SK-N-SH (cell line): Measurements from ENCODE around the gene DHRS12. TPM values are rescaled to one million over a fixed set of nuclear protein-coding genes. Genes with fewer than 3 reads are reported as not detected.
A peak's percentile ranks its signal among the peaks of the same experiment; 100 is the strongest.

Experiments
- CTCF ChIA-PET: fragments of 300-600, 350-600 bp; formaldehyde crosslinking; extraction: SDS; loops from one replicate; lab custom pipeline; 2021; lab: Yijun Ruan, JAX
- POLR2A ChIA-PET: fragments of 350-600 bp; sonication (Branson Sonifier 250); formaldehyde crosslinking; extraction: SDS; loops from one replicate; lab custom pipeline; 2020; ENCODE audit warnings: antibody characterized with exemption, inconsistent platforms; lab: Yijun Ruan, JAX
- DNase-seq: peaks from one replicate; pipeline ENCODE4 v3.0.0; 2012
- H2AFZ ChIP-seq: fragments of 200-600 bp; sonication (generic); 2 replicates; pipeline ENCODE4 v1.8.1; 2016; ENCODE audit warnings: antibody characterized with exemption, mild to moderate bottlenecking, low read depth
- H3F3A ChIP-seq: fragments of 200-600 bp; sonication (generic); replicated peaks from 2 replicates; pipeline ENCODE3; 2016; ENCODE audit warnings: antibody characterized with exemption, mild to moderate bottlenecking; ENCODE audit not compliant: insufficient read depth
- H3K27ac ChIP-seq, 2 experiments: fragments of 200-500 bp in 1 of 2; fragments of 200-600 bp in 1 of 2; sonication (Bioruptor generic) in 1 of 2; sonication (generic), shearing (Covaris generic) in 1 of 2; 2 replicates each; pipeline versions ENCODE4 v1.5.1 to v1.6.1; 2014 to 2016; ENCODE audit warnings: low read depth in 2 of 2, inconsistent platforms in 1 of 2, low read length in 1 of 2, mild to moderate bottlenecking in 1 of 2, mixed read lengths in 1 of 2
- H3K27me3 ChIP-seq: fragments of 200-600 bp; sonication (generic), shearing (Covaris generic); 2 replicates; pipeline ENCODE4 v1.6.1; 2016; ENCODE audit warnings: mixed run types; ENCODE audit not compliant: insufficient read depth
- H3K36me3 ChIP-seq, 2 experiments: fragments of 200-500 bp in 1 of 2; fragments of 200-600 bp in 1 of 2; sonication (Bioruptor generic) in 1 of 2; sonication (generic) in 1 of 2; replicated peaks in 1 of 2; 2 replicates each; pipeline versions ENCODE3 to v1.5.1; 2014 to 2016; ENCODE audit warnings: low read length in 1 of 2, mild to moderate bottlenecking in 1 of 2; ENCODE audit not compliant: insufficient read depth in 2 of 2, control insufficient read depth in 1 of 2
- H3K4me1 ChIP-seq, 2 experiments: fragments of 200-500 bp in 1 of 2; fragments of 200-600 bp in 1 of 2; sonication (Bioruptor generic) in 1 of 2; sonication (generic), shearing (Covaris generic) in 1 of 2; 2 replicates each; pipeline versions ENCODE4 v1.5.1 to v1.6.1; 2014 to 2016; ENCODE audit warnings: low read depth in 1 of 2, low read length in 1 of 2, mixed run types in 1 of 2; ENCODE audit not compliant: insufficient read depth in 2 of 2, control insufficient read depth in 1 of 2
- H3K4me2 ChIP-seq: fragments of 200-600 bp; sonication (generic), shearing (Covaris generic); 2 replicates; pipeline ENCODE4 v1.6.1; 2017; ENCODE audit warnings: mixed run types
- H3K4me3 ChIP-seq, 2 experiments: fragments of 200-500 bp in 1 of 2; fragments of 200-600 bp in 1 of 2; sonication (Bioruptor generic) in 1 of 2; sonication (generic), shearing (Covaris generic) in 1 of 2; 2 replicates each; pipeline versions ENCODE4 v1.5.1 to v1.8.1; 2014 to 2016; ENCODE audit warnings: low read depth in 2 of 2, inconsistent platforms in 1 of 2, low read length in 1 of 2, mild to moderate bottlenecking in 1 of 2, mixed read lengths in 1 of 2, moderate library complexity in 1 of 2
- H3K79me2 ChIP-seq: fragments of 200-600 bp; sonication (generic); 2 replicates; pipeline ENCODE4 v1.8.1; 2017; ENCODE audit warnings: mild to moderate bottlenecking; ENCODE audit not compliant: insufficient read depth
- H3K9ac ChIP-seq: fragments of 200-600 bp; sonication (generic); 2 replicates; pipeline ENCODE4 v1.6.1; 2017; ENCODE audit warnings: mixed run types
- H3K9me2 ChIP-seq: fragments of 200-600 bp; sonication (generic); 2 replicates; pipeline ENCODE4 v1.6.1; 2017; ENCODE audit warnings: mixed run types
- H3K9me3 ChIP-seq: fragments of 200-600 bp; sonication (generic); 2 replicates; pipeline ENCODE4 v1.6.1; 2017; ENCODE audit warnings: mixed run types, mild to moderate bottlenecking, moderate library complexity
- H4K20me1 ChIP-seq: fragments of 200-600 bp; sonication (generic); 2 replicates; pipeline ENCODE4 v1.6.1; 2017; ENCODE audit warnings: mild to moderate bottlenecking, mixed run types; ENCODE audit not compliant: insufficient read depth
- CHD2 ChIP-seq: fragments of 150-350 bp; IDR thresholded peaks from 2 replicates; pipeline ENCODE4 v1.6.1; 2018; ENCODE audit warnings: low read length; ENCODE audit not compliant: partially characterized antibody
- GABPA ChIP-seq: IDR thresholded peaks from 2 replicates; pipeline ENCODE4 v1.4.0; 2012; ENCODE audit warnings: low read depth, mild to moderate bottlenecking
- GATA2 ChIP-seq: sonication (generic); formaldehyde crosslinking; IDR thresholded peaks from 2 replicates; pipeline ENCODE4 v1.5.0; 2020; ENCODE audit warnings: mild to moderate bottlenecking, missing genetic modification reagents
- MEF2A ChIP-seq: IDR thresholded peaks from 2 replicates; pipeline ENCODE4 v1.4.0; 2012; ENCODE audit warnings: low read depth, borderline replicate concordance
- NRF1 ChIP-seq: IDR thresholded peaks from 2 replicates; pipeline ENCODE4 v1.6.1; 2012; ENCODE audit warnings: low read depth, mild to moderate bottlenecking, low read length
- POLR2AphosphoS5 ChIP-seq: IDR thresholded peaks from 2 replicates; pipeline ENCODE4 v1.6.1; 2012; ENCODE audit warnings: low read depth, low read length
- RAD21 ChIP-seq: IDR thresholded peaks from 2 replicates; pipeline ENCODE4 v1.6.1; 2012; ENCODE audit warnings: mild to moderate bottlenecking, low read length
- SIN3A ChIP-seq: IDR thresholded peaks from 2 replicates; pipeline ENCODE4 v1.6.1; 2012; ENCODE audit warnings: low read depth, mild to moderate bottlenecking, low read length, moderate library complexity, borderline replicate concordance
- SMC3 ChIP-seq: IDR thresholded peaks from 2 replicates; pipeline ENCODE4 v1.6.1; 2012; ENCODE audit warnings: low read depth, low read length, improper control_type of control experiment
- YY1 ChIP-seq: IDR thresholded peaks from 2 replicates; pipeline ENCODE4 v1.4.0; 2012; ENCODE audit warnings: low read depth, mild to moderate bottlenecking
- WGBS: methylation state at CpG from one replicate; pipeline ENCODE4 v1.1.6; 2017; ENCODE audit warnings: low lambda C conversion rate; 5-methylcytosine and 5-hydroxymethylcytosine counted together
- polyA plus RNA-seq, 3 experiments: library from polyadenylated mRNA; depleted of rRNA; stranded (reverse); fragments of >200 nt; gene quantifications; 2 replicates each; pipeline ENCODE4 v1.2.3, GENCODE V29; 2012
- TF ChIP-seq, protein P1 (sequence below): fragments of 200-600 bp; sonication (generic); IDR thresholded peaks from 2 replicates; pipeline ENCODE4 v1.6.1; 2017; ENCODE audit warnings: antibody characterized with exemption, mild to moderate bottlenecking, moderate library complexity
- TF ChIP-seq, protein P2 (sequence below): IDR thresholded peaks from 2 replicates; pipeline ENCODE4 v1.4.0; 2012; ENCODE audit warnings: low read depth
- TF ChIP-seq, protein P3 (sequence below): IDR thresholded peaks from 2 replicates; pipeline ENCODE4; 2012
- TF ChIP-seq, protein P4 (sequence below): fragments of 150-350 bp; IDR thresholded peaks from 2 replicates; pipeline ENCODE4 v1.6.1; 2016; ENCODE audit warnings: mild to moderate bottlenecking, low read depth, low read length
- TF ChIP-seq, protein P5 (sequence below): IDR thresholded peaks from 2 replicates; pipeline ENCODE4 v1.6.1; 2012; ENCODE audit warnings: mild to moderate bottlenecking, low read depth, low read length, moderate library complexity

The DHRS12 gene
- polyA plus RNA-seq, 1 of the 3 experiments (the other 2 are of a cell fraction) = 9.6 TPM

DNA sequence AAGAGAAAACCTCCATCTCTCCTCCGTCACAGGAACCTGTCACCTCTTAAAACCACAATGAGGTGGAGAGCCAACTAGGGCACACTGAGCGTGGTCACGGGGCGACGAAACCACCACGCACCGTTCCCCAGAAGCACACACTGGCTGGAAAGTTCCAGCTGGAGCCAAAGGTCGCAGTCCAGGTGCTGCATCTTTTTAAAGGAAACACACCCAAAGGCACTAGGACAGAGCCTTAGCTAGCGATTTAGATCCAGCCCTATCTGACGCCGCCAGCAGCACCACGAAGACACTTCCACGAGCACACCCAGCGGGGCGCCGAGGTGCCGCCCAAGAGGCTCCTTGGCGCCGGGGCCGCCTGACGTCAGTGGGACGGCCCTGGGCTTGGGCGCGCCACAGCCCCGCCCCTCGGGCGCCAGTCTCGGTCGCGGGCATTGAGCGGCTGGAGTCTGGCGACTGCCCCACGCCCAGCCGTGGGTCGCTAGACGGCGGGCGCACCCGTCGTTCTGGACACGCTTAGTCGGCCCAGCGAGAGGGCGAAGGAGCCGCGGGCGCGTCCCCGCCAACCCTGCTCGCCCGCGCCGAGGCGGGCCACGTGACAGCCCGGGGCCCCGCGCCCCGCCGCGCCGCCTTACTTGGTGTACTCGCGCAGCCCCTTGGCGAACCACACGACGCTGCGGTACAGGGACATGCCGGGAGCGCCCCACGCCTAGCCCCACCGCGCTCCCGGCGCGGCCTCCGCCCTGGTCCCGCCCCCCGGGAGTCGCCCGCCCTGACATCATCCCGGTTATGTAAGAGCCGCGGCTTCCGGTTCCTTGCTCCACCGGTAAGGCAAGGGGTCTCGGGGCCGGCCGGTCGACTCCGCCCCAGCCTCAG, at the start of gene DHRS12 (continued):
- TF ChIP-seq, protein P1, sequence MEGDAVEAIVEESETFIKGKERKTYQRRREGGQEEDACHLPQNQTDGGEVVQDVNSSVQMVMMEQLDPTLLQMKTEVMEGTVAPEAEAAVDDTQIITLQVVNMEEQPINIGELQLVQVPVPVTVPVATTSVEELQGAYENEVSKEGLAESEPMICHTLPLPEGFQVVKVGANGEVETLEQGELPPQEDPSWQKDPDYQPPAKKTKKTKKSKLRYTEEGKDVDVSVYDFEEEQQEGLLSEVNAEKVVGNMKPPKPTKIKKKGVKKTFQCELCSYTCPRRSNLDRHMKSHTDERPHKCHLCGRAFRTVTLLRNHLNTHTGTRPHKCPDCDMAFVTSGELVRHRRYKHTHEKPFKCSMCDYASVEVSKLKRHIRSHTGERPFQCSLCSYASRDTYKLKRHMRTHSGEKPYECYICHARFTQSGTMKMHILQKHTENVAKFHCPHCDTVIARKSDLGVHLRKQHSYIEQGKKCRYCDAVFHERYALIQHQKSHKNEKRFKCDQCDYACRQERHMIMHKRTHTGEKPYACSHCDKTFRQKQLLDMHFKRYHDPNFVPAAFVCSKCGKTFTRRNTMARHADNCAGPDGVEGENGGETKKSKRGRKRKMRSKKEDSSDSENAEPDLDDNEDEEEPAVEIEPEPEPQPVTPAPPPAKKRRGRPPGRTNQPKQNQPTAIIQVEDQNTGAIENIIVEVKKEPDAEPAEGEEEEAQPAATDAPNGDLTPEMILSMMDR = no peak
- TF ChIP-seq, protein P2, sequence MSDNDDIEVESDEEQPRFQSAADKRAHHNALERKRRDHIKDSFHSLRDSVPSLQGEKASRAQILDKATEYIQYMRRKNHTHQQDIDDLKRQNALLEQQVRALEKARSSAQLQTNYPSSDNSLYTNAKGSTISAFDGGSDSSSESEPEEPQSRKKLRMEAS = peak; percentile 91
- TF ChIP-seq GATA2 (no peak), NRF1 (no peak), YY1 (no peak), CHD2 (no peak)
- TF ChIP-seq, protein P3, sequence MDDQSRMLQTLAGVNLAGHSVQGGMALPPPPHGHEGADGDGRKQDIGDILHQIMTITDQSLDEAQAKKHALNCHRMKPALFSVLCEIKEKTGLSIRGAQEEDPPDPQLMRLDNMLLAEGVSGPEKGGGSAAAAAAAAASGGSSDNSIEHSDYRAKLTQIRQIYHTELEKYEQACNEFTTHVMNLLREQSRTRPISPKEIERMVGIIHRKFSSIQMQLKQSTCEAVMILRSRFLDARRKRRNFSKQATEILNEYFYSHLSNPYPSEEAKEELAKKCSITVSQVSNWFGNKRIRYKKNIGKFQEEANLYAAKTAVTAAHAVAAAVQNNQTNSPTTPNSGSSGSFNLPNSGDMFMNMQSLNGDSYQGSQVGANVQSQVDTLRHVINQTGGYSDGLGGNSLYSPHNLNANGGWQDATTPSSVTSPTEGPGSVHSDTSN = no peak
- TF ChIP-seq, protein P4, sequence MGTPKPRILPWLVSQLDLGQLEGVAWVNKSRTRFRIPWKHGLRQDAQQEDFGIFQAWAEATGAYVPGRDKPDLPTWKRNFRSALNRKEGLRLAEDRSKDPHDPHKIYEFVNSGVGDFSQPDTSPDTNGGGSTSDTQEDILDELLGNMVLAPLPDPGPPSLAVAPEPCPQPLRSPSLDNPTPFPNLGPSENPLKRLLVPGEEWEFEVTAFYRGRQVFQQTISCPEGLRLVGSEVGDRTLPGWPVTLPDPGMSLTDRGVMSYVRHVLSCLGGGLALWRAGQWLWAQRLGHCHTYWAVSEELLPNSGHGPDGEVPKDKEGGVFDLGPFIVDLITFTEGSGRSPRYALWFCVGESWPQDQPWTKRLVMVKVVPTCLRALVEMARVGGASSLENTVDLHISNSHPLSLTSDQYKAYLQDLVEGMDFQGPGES = no peak

DNA sequence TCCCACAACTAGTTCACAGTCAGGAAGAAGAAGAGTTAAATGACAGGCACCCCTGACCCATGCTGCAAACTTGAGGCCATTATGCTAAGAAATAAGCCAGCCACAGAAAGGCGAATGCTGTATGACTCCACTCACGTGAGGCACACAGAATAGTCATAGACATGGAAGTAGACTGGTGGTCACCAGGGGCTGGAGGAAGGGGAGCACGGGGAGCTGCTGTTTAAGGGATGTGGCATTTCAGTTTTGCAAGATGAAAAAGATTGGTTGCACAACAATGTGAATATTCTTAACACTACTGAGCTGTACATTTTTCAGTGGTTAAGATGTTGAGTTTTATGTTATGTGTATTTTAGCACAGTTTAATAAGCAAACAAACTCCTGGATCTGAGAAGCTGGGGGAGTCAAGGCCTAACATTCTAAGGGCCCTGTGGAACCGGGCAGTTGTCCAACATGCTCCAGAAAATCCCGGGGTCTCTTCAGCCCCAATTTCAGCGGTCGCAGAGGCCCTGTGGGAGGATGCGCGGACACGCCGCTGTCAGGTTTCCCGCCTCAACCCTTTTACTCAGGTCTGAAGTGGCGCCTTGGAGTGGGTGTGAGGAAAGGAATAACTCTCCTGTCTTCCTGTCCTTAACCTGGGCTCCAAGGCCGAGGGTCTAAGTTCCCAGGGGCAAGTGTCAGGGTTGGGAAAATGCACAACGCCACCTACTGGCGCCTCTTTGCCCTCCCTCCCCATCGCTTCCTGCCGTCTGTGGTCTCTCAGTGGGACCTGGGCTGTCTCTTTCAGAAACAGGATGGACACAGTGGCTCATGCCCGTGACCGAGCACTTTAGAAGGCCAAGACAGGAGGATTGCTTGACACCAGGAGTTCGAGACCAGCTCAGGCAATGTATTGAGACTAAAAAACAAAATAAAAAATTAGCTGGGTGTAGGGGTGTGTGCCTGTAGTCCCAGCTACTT, 45.5 kb upstream of the DHRS12 start:
- H3F3A ChIP-seq = peaks cover 3% of the 10 kb centered on the region
- no peaks in the 10 kb centered on the region for H3K9me3 ChIP-seq
- H3K9ac ChIP-seq = no peak overlapping the region
- peaks cover 2 to 7% of the 10 kb centered on the region in 2 experiments; a peak in 2 of 4 replicates for H3K4me1 ChIP-seq
- no peaks in the 10 kb centered on the region for H3K9me2 ChIP-seq
- CTCF ChIA-PET = interaction anchor here (0.6 to 3.0 kb wide), 17 partner anchors 10 to 415 kb away, joined by 3 to 33 read pairs (median 3); no protein-coding TSS in a partner anchor
- H3K4me2 ChIP-seq = no peak overlapping the region
- H3K27me3 ChIP-seq = no peaks in the 10 kb centered on the region
- H3K4me3 ChIP-seq = peak overlapping the region in 1 of 2 experiments; percentile 46; a peak in 1 of 4 replicates
- peak; percentile 74 for DNase-seq
- H3K79me2 ChIP-seq = no peaks in the 10 kb centered on the region
- no peaks in the 10 kb centered on the region for H4K20me1 ChIP-seq
- 60% methylated on average over 21 of the region's 21 CpGs for WGBS
- H3K36me3 ChIP-seq = no peaks in the 10 kb centered on the region
- POLR2A ChIA-PET = no interaction called here
- no peak overlapping the region for H2AFZ ChIP-seq
- H3K27ac ChIP-seq = no peak overlapping the region
- TF ChIP-seq SMC3 (peak; percentile 41; the same call in 1 of the 2 replicates), RAD21 (peak; percentile 67), POLR2AphosphoS5 (no peak), MEF2A (no peak), GABPA (no peak), SIN3A (no peak)
- TF ChIP-seq, protein P1 = peak; percentile 70
- TF ChIP-seq, protein P5, sequence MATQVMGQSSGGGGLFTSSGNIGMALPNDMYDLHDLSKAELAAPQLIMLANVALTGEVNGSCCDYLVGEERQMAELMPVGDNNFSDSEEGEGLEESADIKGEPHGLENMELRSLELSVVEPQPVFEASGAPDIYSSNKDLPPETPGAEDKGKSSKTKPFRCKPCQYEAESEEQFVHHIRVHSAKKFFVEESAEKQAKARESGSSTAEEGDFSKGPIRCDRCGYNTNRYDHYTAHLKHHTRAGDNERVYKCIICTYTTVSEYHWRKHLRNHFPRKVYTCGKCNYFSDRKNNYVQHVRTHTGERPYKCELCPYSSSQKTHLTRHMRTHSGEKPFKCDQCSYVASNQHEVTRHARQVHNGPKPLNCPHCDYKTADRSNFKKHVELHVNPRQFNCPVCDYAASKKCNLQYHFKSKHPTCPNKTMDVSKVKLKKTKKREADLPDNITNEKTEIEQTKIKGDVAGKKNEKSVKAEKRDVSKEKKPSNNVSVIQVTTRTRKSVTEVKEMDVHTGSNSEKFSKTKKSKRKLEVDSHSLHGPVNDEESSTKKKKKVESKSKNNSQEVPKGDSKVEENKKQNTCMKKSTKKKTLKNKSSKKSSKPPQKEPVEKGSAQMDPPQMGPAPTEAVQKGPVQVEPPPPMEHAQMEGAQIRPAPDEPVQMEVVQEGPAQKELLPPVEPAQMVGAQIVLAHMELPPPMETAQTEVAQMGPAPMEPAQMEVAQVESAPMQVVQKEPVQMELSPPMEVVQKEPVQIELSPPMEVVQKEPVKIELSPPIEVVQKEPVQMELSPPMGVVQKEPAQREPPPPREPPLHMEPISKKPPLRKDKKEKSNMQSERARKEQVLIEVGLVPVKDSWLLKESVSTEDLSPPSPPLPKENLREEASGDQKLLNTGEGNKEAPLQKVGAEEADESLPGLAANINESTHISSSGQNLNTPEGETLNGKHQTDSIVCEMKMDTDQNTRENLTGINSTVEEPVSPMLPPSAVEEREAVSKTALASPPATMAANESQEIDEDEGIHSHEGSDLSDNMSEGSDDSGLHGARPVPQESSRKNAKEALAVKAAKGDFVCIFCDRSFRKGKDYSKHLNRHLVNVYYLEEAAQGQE = 0 out of 2 replicates have a peak, but pooled peaks have one; percentile 4
